B cell (primary cell): ENCODE results near the gene MNX1. TPM values are rescaled to one million over a fixed set of nuclear protein-coding genes. Genes with fewer than 3 reads are reported as not detected.

ENCODE experiments used
- ATAC-seq: fragments of 200-7000 bp; cut with Tn5 transposase; one replicate; pipeline ENCODE4 v1.10.0; 2021; ENCODE audit warnings: low read depth, mild to moderate bottlenecking, moderate number of reproducible peaks, moderate library complexity
- CTCF ChIA-PET: fragments of 350-600 bp; sonication (Branson Sonifier 250); formaldehyde crosslinking; loops from one replicate; lab custom pipeline; 2021; ENCODE audit warnings: antibody characterized with exemption, inconsistent platforms; lab: Charles Lee
- POLR2A ChIA-PET: fragments of 350-600 bp; sonication (Branson Sonifier 250); formaldehyde crosslinking; loops from one replicate; lab custom pipeline; 2021; ENCODE audit warnings: antibody characterized with exemption; lab: Charles Lee
- DNase-seq: peaks from one replicate; pipeline ENCODE4 v3.0.0; 2013
- H2AFZ ChIP-seq: 2 replicates; pipeline ENCODE4 v1.6.1; 2012; ENCODE audit warnings: mild to moderate bottlenecking, low read depth, low read length; ENCODE audit not compliant: insufficient read depth, poor library complexity, severe bottlenecking
- H3K27ac ChIP-seq, 2 donors: 1 replicate in 1 of 2; 2 replicates in 1 of 2; pipeline ENCODE4 v1.5.1; 2012 to 2013; ENCODE audit warnings: low read length in 2 of 2, mild to moderate bottlenecking in 2 of 2, moderate library complexity in 1 of 2
- H3K27me3 ChIP-seq, 4 experiments: fragments of 200-600 bp in 1 of 4; sonication (generic) in 1 of 4; replicated peaks in 1 of 4; 1 replicate in 2 of 4; 2 replicates in 2 of 4; pipeline versions ENCODE4 v1.6.1 to v1.7.0; 2013 to 2016; ENCODE audit warnings: low read length in 3 of 4, mild to moderate bottlenecking in 2 of 4, mixed read lengths in 1 of 4, moderate library complexity in 1 of 4; ENCODE audit not compliant: insufficient read depth in 4 of 4, control insufficient read depth in 3 of 4; ENCODE audit errors: control extremely low read depth in 1 of 4
- H3K36me3 ChIP-seq, 2 experiments: replicated peaks in 1 of 2; 1 replicate in 1 of 2; 2 replicates in 1 of 2; pipeline versions ENCODE4 v1.6.1 to v1.7.1; 2013; ENCODE audit warnings: low read length in 1 of 2; ENCODE audit not compliant: insufficient read depth in 2 of 2, control insufficient read depth in 1 of 2; ENCODE audit errors: control extremely low read depth in 1 of 2, extremely low read depth in 1 of 2
- H3K4me1 ChIP-seq, 2 donors: fragments of 200-600 bp in 1 of 2; sonication (generic) in 1 of 2; 1 replicate in 1 of 2; 2 replicates in 1 of 2; pipeline versions ENCODE4 v1.5.1 to v1.6.1; 2013 to 2017; ENCODE audit warnings: low read length in 2 of 2; ENCODE audit not compliant: control insufficient read depth in 2 of 2, insufficient read depth in 2 of 2
- H3K4me2 ChIP-seq: replicated peaks from 2 replicates; pipeline ENCODE3; 2012; ENCODE audit warnings: mild to moderate bottlenecking, low read depth, low read length; ENCODE audit not compliant: poor library complexity, severe bottlenecking
- H3K4me3 ChIP-seq, 5 experiments: fragments of 200-600 bp in 1 of 5; sonication (generic) in 1 of 5; 1 replicate in 3 of 5; 2 replicates in 2 of 5; pipeline versions ENCODE4 v1.5.1 to v1.7.0; 2011 to 2016; ENCODE audit warnings: low read length in 4 of 5, mild to moderate bottlenecking in 4 of 5, low read depth in 2 of 5, control low read depth in 1 of 5, moderate library complexity in 1 of 5; ENCODE audit not compliant: insufficient read depth in 1 of 5; ENCODE audit errors: control extremely low read depth in 1 of 5, extremely low read depth in 1 of 5
- H3K79me2 ChIP-seq: fragments of 200-600 bp; sonication (generic); one replicate; pipeline ENCODE4 v1.6.0; 2016; ENCODE audit warnings: low read length; ENCODE audit not compliant: control insufficient read depth, insufficient read depth
- H3K9ac ChIP-seq: fragments of 200-600 bp; sonication (generic); 2 replicates; pipeline ENCODE4 v1.6.1; 2017; ENCODE audit warnings: mild to moderate bottlenecking, low read length, moderate library complexity
- H3K9me3 ChIP-seq, 3 donors: one replicate each; pipeline versions ENCODE4 v1.6.1 to v1.7.1; 2013; ENCODE audit warnings: low read length in 2 of 3; ENCODE audit not compliant: control insufficient read depth in 2 of 3, insufficient read depth in 1 of 3; ENCODE audit errors: control extremely low read depth in 1 of 3
- H4K20me1 ChIP-seq: 2 replicates; pipeline ENCODE4 v1.6.0; 2012; ENCODE audit warnings: mild to moderate bottlenecking, low read length; ENCODE audit not compliant: insufficient read depth, control insufficient read depth, poor library complexity, severe bottlenecking
- H3K27ac Mint-ChIP-seq: one replicate; pipeline ENCODE4 v1.8.0; 2021; ENCODE audit warnings: mixed read lengths
- H3K27me3 Mint-ChIP-seq: one replicate; pipeline ENCODE4 v1.8.0; 2021; ENCODE audit warnings: mixed read lengths
- H3K4me1 Mint-ChIP-seq: one replicate; pipeline ENCODE4 v1.8.0; 2021; ENCODE audit warnings: mixed read lengths
- H3K4me3 Mint-ChIP-seq: one replicate; pipeline ENCODE4 v1.8.0; 2021; ENCODE audit warnings: mixed read lengths
- H3K9me3 Mint-ChIP-seq: one replicate; pipeline ENCODE4 v1.8.0; 2022; ENCODE audit warnings: mixed read lengths; ENCODE audit not compliant: insufficient read depth
- CTCF ChIP-seq: fragments of 200-600 bp; IDR thresholded peaks from one replicate; pipeline ENCODE4 v1.8.0; 2022; ENCODE audit warnings: antibody characterized with exemption, mild to moderate bottlenecking
- EZH2 ChIP-seq: IDR thresholded peaks from 2 replicates; pipeline ENCODE4 v1.6.1; 2012; ENCODE audit warnings: borderline replicate concordance, low read depth, mild to moderate bottlenecking, moderate library complexity, low read length; ENCODE audit not compliant: insufficient read depth, poor library complexity, severe bottlenecking
- WGBS: methylation state at CpG from one replicate; pipeline ENCODE4 v1.1.5; 2013; ENCODE audit warnings: missing lambda C conversion rate; ENCODE audit not compliant: insufficient coverage; 5-methylcytosine and 5-hydroxymethylcytosine counted together
- intact Hi-C: fragments of 100-400 bp; cut with micrococcal nuclease; formaldehyde crosslinking; loops from one replicate; pipeline ENCODE4 v1.10.0; 2022
- polyA plus RNA-seq: library from polyadenylated mRNA; depleted of rRNA; stranded (reverse); fragments of >200 nt; gene quantifications from 2 replicates; pipeline ENCODE4 v1.2.3, GENCODE V29; 2012
- total RNA-seq, 2 donors: library from RNA; stranded (reverse); fragments of 120-200 nt in 1 of 2; gene quantifications; 1 replicate in 1 of 2; 2 replicates in 1 of 2; pipeline versions ENCODE4 v1.2.3 to v1.2.4, GENCODE V29; 2013 to 2022

Gene MNX1
- total and polyA plus RNA-seq, 2 donors (not counting 1 experiment from before 2014, with no cell fraction given): not detected

GRCh38 chr7:156998988-156999957 is 11.2 kb downstream of the MNX1 start:
- Histone ChIP-seq H3K79me2 (no peaks in the 10 kb centered on the region), H3K9ac (peak overlapping the region; percentile 64)
- ATAC-seq: no peak

More at GRCh38 chr7:156998988-156999957, 11.2 kb downstream of the MNX1 start:
- no peak overlapping the region for H3K27ac Mint-ChIP-seq
- TF ChIP-seq CTCF: no peak
- TF ChIP-seq EZH2: peak; percentile 41
- peaks cover 21 to 36% of the 10 kb centered on the region in 2 donors for H3K4me1 ChIP-seq
- POLR2A ChIA-PET: no interaction called here
- H3K4me3 ChIP-seq: peak overlapping the region in 4 of 5 experiments; percentile 14 to 55 (median 52)
- WGBS: 8% methylated on average over 55 of the region's 57 CpGs
- CTCF ChIA-PET: no interaction called here
- H3K27me3 Mint-ChIP-seq: peaks cover 58% of the 10 kb centered on the region
- peaks cover 20% of the 10 kb centered on the region for H3K4me1 Mint-ChIP-seq
- H3K27me3 ChIP-seq: peaks cover 0 to 66% (median 58%) of the 10 kb centered on the region in 4 experiments
- intact Hi-C loops: no loop called here
- H3K4me3 Mint-ChIP-seq: peak overlapping the region; percentile 74
- peak; percentile 26 for DNase-seq
- H2AFZ ChIP-seq: peak overlapping the region; percentile 42
- peaks cover 0 to 27% (median 2%) of the 10 kb centered on the region in 3 donors for H3K9me3 ChIP-seq
- H3K4me2 ChIP-seq: peak overlapping the region; percentile 94
- H3K9me3 Mint-ChIP-seq: no peaks in the 10 kb centered on the region
- no peaks in the 10 kb centered on the region for H4K20me1 ChIP-seq
- H3K36me3 ChIP-seq: no peaks in the 10 kb centered on the region
- H3K27ac ChIP-seq: no peak overlapping the region
